GM23338 (cell line): ENCODE measurements around the gene PGC.

Source experiments
- CTCF ChIP-seq, 2 experiments: fragments of 200-600 bp in 1 of 2; sonication (generic) in 1 of 2; conservative IDR thresholded peaks; 2 replicates each; pipeline versions ENCODE4 v1.5.1 to v1.6.1; 2016 to 2017; ENCODE audit warnings: antibody characterized with exemption in 2 of 2, low read depth in 2 of 2, mild to moderate bottlenecking in 2 of 2, moderate library complexity in 1 of 2
- POLR2AphosphoS5 ChIP-seq: IDR thresholded peaks from 2 replicates; pipeline ENCODE4 v1.6.1; 2016; ENCODE audit warnings: antibody characterized with exemption, low read depth

- TF ChIP-seq CTCF (conservative IDR thresholded peaks at IDR 0.05; ENCODE audit: low read depth in 2 of 2) (no peak), POLR2AphosphoS5 (no peak)
These were observed 45.0 kb downstream of the PGC start for GRCh38 chr6:41702089-41702745.
